ENCODE data around the gene RBM20. TPM values are rescaled to one million over a fixed set of nuclear protein-coding genes. Genes with fewer than 3 reads are reported as not detected.

The RBM20 gene
- total and polyA plus RNA-seq, 2 experiments from 2014 or later: 0.05 to 0.17 TPM

GRCh38 chr10:110686047-110686446 is 41.9 kb downstream of the RBM20 start:
- Mint-ChIP-seq H3K4me1 (peaks cover 29% of the 10 kb centered on the region), H3K27ac (no peak overlapping the region), H3K4me3 (no peak overlapping the region), H3K36me3 (ENCODE audit: low read depth) (no peaks in the 10 kb centered on the region), H3K9me3 (no peaks in the 10 kb centered on the region), H3K27me3 (ENCODE audit: insufficient read depth, low read depth, poor library complexity) (peaks cover 4% of the 10 kb centered on the region)
- ATAC-seq: no peak
- Histone ChIP-seq H3K4me2 (no peak overlapping the region), H3K36me3 (ENCODE audit: insufficient read depth) (no peaks in the 10 kb centered on the region), H3K4me3 (no peak overlapping the region), H3K27me3 (ENCODE audit: insufficient read depth) (no peaks in the 10 kb centered on the region), H3K4me1 (ENCODE audit: insufficient read depth) (peaks cover 16% of the 10 kb centered on the region), H3F3A (replicated peaks; ENCODE audit: low read depth) (0 out of 2 replicates have a peak, but pooled peaks cover 6% of the 10 kb centered on the region), H3K79me2 (replicated peaks; ENCODE audit: insufficient read depth) (no peaks in the 10 kb centered on the region), H4K20me1 (replicated peaks; ENCODE audit: insufficient read depth) (no peaks in the 10 kb centered on the region), H3K27ac (ENCODE audit: low read depth) (no peak overlapping the region), H2AFZ (no peak overlapping the region), H3K9me2 (ENCODE audit: insufficient read depth) (no peaks in the 10 kb centered on the region)
- no peak for DNase-seq (ENCODE audit: low spot score)
- no peak for TF ChIP-seq NANOG (IDR thresholded peaks at IDR 0.05; ENCODE audit: borderline replicate concordance)
- TF ChIP-seq EZH2 (IDR thresholded peaks at IDR 0.05; ENCODE audit: low read depth, unreplicated experiment): no peak
- TF ChIP-seq STAT1 (IDR thresholded peaks at IDR 0.05; ENCODE audit: unreplicated experiment): no peak
- TF ChIP-seq REST (IDR thresholded peaks at IDR 0.05; ENCODE audit: unreplicated experiment): no peak
- no peak for TF ChIP-seq POLR2AphosphoS5 (IDR thresholded peaks at IDR 0.05; ENCODE audit: low read depth)
- TF ChIP-seq EZH2phosphoT487 (IDR thresholded peaks at IDR 0.05; ENCODE audit: unreplicated experiment): no peak
- no peak for TF ChIP-seq ZNF114 (CRISPR knock-in tag; IDR thresholded peaks at IDR 0.05)
- TF ChIP-seq CTCF (conservative IDR thresholded peaks at IDR 0.05; ENCODE audit: low read depth in 2 of 2): no peak
- no peak for TF ChIP-seq JUNB (IDR thresholded peaks at IDR 0.05; ENCODE audit: unreplicated experiment)
- TF ChIP-seq ZNF331 (CRISPR knock-in tag; IDR thresholded peaks at IDR 0.05; ENCODE audit: low read depth): no peak
- no peak for TF ChIP-seq ZNF462 (CRISPR knock-in tag; IDR thresholded peaks at IDR 0.05)
- TF ChIP-seq CREB1 (CRISPR knock-in tag; IDR thresholded peaks at IDR 0.05; ENCODE audit: low read depth): no peak
- TF ChIP-seq ETS1 (IDR thresholded peaks at IDR 0.05): no peak

Measured in GM23338 (cell line).